Caco-2 (cell line): Measurements from ENCODE around the gene AAK1. TPM values are rescaled to one million over a fixed set of nuclear protein-coding genes. Genes with fewer than 3 reads are reported as not detected.
"Not testable (repeated sequence)": the region's sequence is repeated elsewhere in the genome, so short reads cannot be mapped to it uniquely, and the experiment has no call there.

Experiments used
- BruUV-seq: library from RNA; stranded (reverse); fragments of 400-500 nt; replicated peaks from 2 replicates; lab custom pipeline; 2021; lab: Mats Ljungman, UMichigan
- CTCF ChIA-PET: fragments of 300-600 bp; sonication (Branson Sonifier 250); formaldehyde crosslinking; loops from one replicate; lab custom pipeline; 2022; ENCODE audit warnings: antibody characterized with exemption; lab: Charles Lee
- POLR2A ChIA-PET: fragments of 300-600 bp; sonication (Branson Sonifier 250); formaldehyde crosslinking; loops from one replicate; lab custom pipeline; 2022; ENCODE audit warnings: antibody characterized with exemption; lab: Charles Lee
- DNase-seq, 2 experiments: peaks; one replicate each; pipeline versions ENCODE4 v3.0.0 to v3.0.0-alpha.2; 2020 to 2022
- H3K27me3 ChIP-seq: replicated peaks from 2 replicates; pipeline ENCODE4 v1.6.0; 2011; ENCODE audit warnings: low read length; ENCODE audit not compliant: control insufficient read depth, insufficient read depth
- H3K36me3 ChIP-seq: 2 replicates; pipeline ENCODE4 v1.5.1; 2011; ENCODE audit warnings: low read length; ENCODE audit not compliant: control insufficient read depth, insufficient read depth
- H3K4me1 ChIP-seq: fragments of 250-450 bp; sonication (Bioruptor Pico); 2 replicates; pipeline ENCODE4 v1.5.1; 2020; ENCODE audit warnings: mild to moderate bottlenecking
- H3K4me3 ChIP-seq: 2 replicates; pipeline ENCODE4 v1.5.1; 2011; ENCODE audit warnings: low read depth, mild to moderate bottlenecking, control low read depth, low read length
- H3K9me3 ChIP-seq: fragments of 250-450 bp; sonication (Bioruptor Pico); 2 replicates; pipeline ENCODE4 v1.5.1; 2020; ENCODE audit warnings: mild to moderate bottlenecking, moderate library complexity
- H3K27ac Mint-ChIP-seq: one replicate; pipeline ENCODE4 v1.8.0; 2022; ENCODE audit warnings: mixed read lengths; ENCODE audit not compliant: unreplicated experiment
- H3K27me3 Mint-ChIP-seq: one replicate; pipeline ENCODE4 v1.8.0; 2022; ENCODE audit warnings: mixed read lengths; ENCODE audit not compliant: insufficient read depth, unreplicated experiment
- H3K36me3 Mint-ChIP-seq: one replicate; pipeline ENCODE4 v1.8.0; 2022; ENCODE audit warnings: mild to moderate bottlenecking, mixed read lengths; ENCODE audit not compliant: insufficient read depth, unreplicated experiment
- H3K4me1 Mint-ChIP-seq: one replicate; pipeline ENCODE4 v1.8.0; 2022; ENCODE audit warnings: low read depth, mixed read lengths; ENCODE audit not compliant: unreplicated experiment
- H3K4me3 Mint-ChIP-seq: one replicate; pipeline ENCODE4 v1.8.0; 2022; ENCODE audit warnings: mild to moderate bottlenecking, moderate library complexity, mixed read lengths; ENCODE audit not compliant: unreplicated experiment
- H3K9me3 Mint-ChIP-seq: one replicate; pipeline ENCODE4 v1.8.0; 2022; ENCODE audit warnings: mixed read lengths; ENCODE audit not compliant: unreplicated experiment
- CTCF ChIP-seq, 2 experiments: fragments of 200-600 bp in 1 of 2; IDR thresholded peaks; 1 replicate in 1 of 2; 2 replicates in 1 of 2; pipeline versions ENCODE4 v1.5.1 to v1.8.0; 2011 to 2022; ENCODE audit warnings: antibody characterized with exemption in 1 of 2, control low read depth in 1 of 2, inconsistent platforms in 1 of 2, low read depth in 1 of 2, low read length in 1 of 2, mild to moderate bottlenecking in 1 of 2, moderate library complexity in 1 of 2; ENCODE audit not compliant: insufficient read depth in 1 of 2, severe bottlenecking in 1 of 2, unreplicated experiment in 1 of 2
- intact Hi-C: fragments of 100-400 bp; cut with micrococcal nuclease; formaldehyde crosslinking; loops from one replicate; pipeline ENCODE4 v1.10.0; 2022; ENCODE audit not compliant: unreplicated experiment
- total RNA-seq: library from RNA; stranded (reverse); gene quantifications from 2 replicates; pipeline ENCODE4 v1.2.3, GENCODE V29; 2022

AAK1 gene
- total RNA-seq, 1 experiment from 2014 or later: 39.7 TPM

GRCh38 chr2:69624131-69624530 lies 19.4 kb downstream of the AAK1 start:
- ChIA-PET CTCF (no interaction called here), POLR2A (no interaction called here)
- Mint-ChIP-seq H3K4me1 (peaks cover 4% of the 10 kb centered on the region), H3K27me3 (no peaks in the 10 kb centered on the region), H3K4me3 (no peak overlapping the region), H3K36me3 (no peaks in the 10 kb centered on the region), H3K27ac (no peak overlapping the region), H3K9me3 (no peaks in the 10 kb centered on the region)
- TF ChIP-seq CTCF (IDR thresholded peaks at IDR 0.05; ENCODE audit: insufficient read depth in 1 of 2, low read depth in 1 of 2, low read length in 1 of 2, severe bottlenecking in 1 of 2, unreplicated experiment in 1 of 2): no peak
- Histone ChIP-seq H3K4me3 (no peak overlapping the region), H3K36me3 (no peaks in the 10 kb centered on the region), H3K27me3 (no peaks in the 10 kb centered on the region), H3K4me1 (peaks cover 19% of the 10 kb centered on the region), H3K9me3 (no peaks in the 10 kb centered on the region)
- BruUV-seq: no TSS peak
- intact Hi-C loops: no loop called here
- no peak for DNase-seq

- Histone ChIP-seq H3K9me3 (no peaks in the 10 kb centered on the region), H3K4me1 (peaks cover 19% of the 10 kb centered on the region), H3K27me3 (no peaks in the 10 kb centered on the region), H3K4me3 (no peak overlapping the region), H3K36me3 (no peaks in the 10 kb centered on the region)
- H3K4me1 Mint-ChIP-seq: no peaks in the 10 kb centered on the region
- H3K4me3 Mint-ChIP-seq: no peak overlapping the region
- H3K27ac Mint-ChIP-seq: no peak overlapping the region
- DNase-seq: no peak
- H3K9me3 Mint-ChIP-seq: no peaks in the 10 kb centered on the region
- H3K27me3 Mint-ChIP-seq: no peaks in the 10 kb centered on the region
- no peak for TF ChIP-seq CTCF (IDR thresholded peaks at IDR 0.05; ENCODE audit: insufficient read depth in 1 of 2, low read depth in 1 of 2, low read length in 1 of 2, severe bottlenecking in 1 of 2, unreplicated experiment in 1 of 2)
- ChIA-PET POLR2A (no interaction called here), CTCF (no interaction called here)
- intact Hi-C loops: no loop called here
- H3K36me3 Mint-ChIP-seq: no peaks in the 10 kb centered on the region
- no TSS peak for BruUV-seq
These were observed 20.3 kb downstream of the AAK1 start for GRCh38 chr2:69623236-69623635.

GRCh38 chr2:69622805-69623204 lies 20.7 kb downstream of the AAK1 start:
- POLR2A ChIA-PET, H3K27ac Mint-ChIP-seq, DNase-seq, H3K4me3 Mint-ChIP-seq, H3K4me1 Mint-ChIP-seq, H3K36me3 Mint-ChIP-seq, H3K4me3 ChIP-seq, intact Hi-C loops, H3K27me3 Mint-ChIP-seq, H3K9me3 Mint-ChIP-seq, H3K36me3 ChIP-seq, H3K27me3 ChIP-seq, H3K9me3 ChIP-seq, BruUV-seq, CTCF ChIA-PET: not testable (repeated sequence)
- H3K4me1 ChIP-seq: peaks cover 19% of the 10 kb centered on the region

- H3K9me3 ChIP-seq, H3K9me3 Mint-ChIP-seq: not testable (repeated sequence)
- CTCF ChIA-PET: interaction anchor here (0.7 kb wide), 1 partner anchor 36 kb away, joined by 3 read pairs; no protein-coding TSS in a partner anchor
These were observed 21.5 kb downstream of the AAK1 start for GRCh38 chr2:69622017-69622540.

More at GRCh38 chr2:69622017-69622540, 21.5 kb downstream of the AAK1 start:
- DNase-seq, H3K36me3 ChIP-seq, H3K27ac Mint-ChIP-seq, H3K4me3 Mint-ChIP-seq, intact Hi-C loops, H3K4me1 Mint-ChIP-seq, H3K36me3 Mint-ChIP-seq, POLR2A ChIA-PET, H3K4me3 ChIP-seq, H3K27me3 ChIP-seq, H3K27me3 Mint-ChIP-seq, BruUV-seq: not testable (repeated sequence)
- peaks cover 27% of the 10 kb centered on the region for H3K4me1 ChIP-seq
